ENCODE results near the gene KREMEN2. TPM values are rescaled to one million over a fixed set of nuclear protein-coding genes. Genes with fewer than 3 reads are reported as not detected.

Gene KREMEN2
- total and polyA plus RNA-seq, 9 donors, result 0.18 to 0.57 (median 0.23) TPM; not detected in 5

DNA sequence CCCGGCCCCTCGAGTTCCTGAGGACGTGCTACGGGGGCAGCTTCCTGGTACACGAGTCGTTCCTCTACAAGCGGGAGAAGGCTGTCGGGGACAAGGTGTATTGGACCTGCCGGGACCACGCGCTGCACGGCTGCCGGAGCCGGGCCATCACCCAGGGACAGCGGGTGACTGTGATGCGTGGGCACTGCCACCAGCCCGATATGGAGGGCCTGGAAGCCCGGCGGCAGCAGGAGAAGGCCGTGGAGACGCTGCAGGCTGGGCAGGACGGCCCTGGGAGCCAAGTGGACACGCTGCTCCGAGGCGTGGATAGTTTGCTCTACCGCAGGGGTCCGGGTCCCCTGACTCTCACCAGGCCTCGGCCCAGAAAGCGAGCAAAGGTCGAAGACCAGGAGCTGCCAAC, 30.9 kb upstream of the KREMEN2 start:
- Histone ChIP-seq H3K9me3 (no peaks in the 10 kb centered on the region), H3K4me3 (no peak overlapping the region), H3K27me3 (no peaks in the 10 kb centered on the region), H3K36me3 (no peaks in the 10 kb centered on the region), H3K27ac (no peak overlapping the region), H3K4me1 (ENCODE audit: insufficient read depth) (no peaks in the 10 kb centered on the region)
- TF ChIP-seq, protein P1, sequence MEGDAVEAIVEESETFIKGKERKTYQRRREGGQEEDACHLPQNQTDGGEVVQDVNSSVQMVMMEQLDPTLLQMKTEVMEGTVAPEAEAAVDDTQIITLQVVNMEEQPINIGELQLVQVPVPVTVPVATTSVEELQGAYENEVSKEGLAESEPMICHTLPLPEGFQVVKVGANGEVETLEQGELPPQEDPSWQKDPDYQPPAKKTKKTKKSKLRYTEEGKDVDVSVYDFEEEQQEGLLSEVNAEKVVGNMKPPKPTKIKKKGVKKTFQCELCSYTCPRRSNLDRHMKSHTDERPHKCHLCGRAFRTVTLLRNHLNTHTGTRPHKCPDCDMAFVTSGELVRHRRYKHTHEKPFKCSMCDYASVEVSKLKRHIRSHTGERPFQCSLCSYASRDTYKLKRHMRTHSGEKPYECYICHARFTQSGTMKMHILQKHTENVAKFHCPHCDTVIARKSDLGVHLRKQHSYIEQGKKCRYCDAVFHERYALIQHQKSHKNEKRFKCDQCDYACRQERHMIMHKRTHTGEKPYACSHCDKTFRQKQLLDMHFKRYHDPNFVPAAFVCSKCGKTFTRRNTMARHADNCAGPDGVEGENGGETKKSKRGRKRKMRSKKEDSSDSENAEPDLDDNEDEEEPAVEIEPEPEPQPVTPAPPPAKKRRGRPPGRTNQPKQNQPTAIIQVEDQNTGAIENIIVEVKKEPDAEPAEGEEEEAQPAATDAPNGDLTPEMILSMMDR (IDR thresholded peaks at IDR 0.05), result no peak
- TF ChIP-seq POLR2A (IDR thresholded peaks at IDR 0.05), result no peak
- no peak for TF ChIP-seq EP300 (IDR thresholded peaks at IDR 0.05)
- intact Hi-C loops (cut with DNase I), result loop anchor here in 1 of 4 donors (5.0 kb wide), 1 partner anchor 66 kb away; no protein-coding TSS in a partner anchor
- 89 to 92% (median 92%) methylated on average over 20 to 30 of the region's 30 CpGs for WGBS, 3 donors
- DNase-seq, result no peak

DNA sequence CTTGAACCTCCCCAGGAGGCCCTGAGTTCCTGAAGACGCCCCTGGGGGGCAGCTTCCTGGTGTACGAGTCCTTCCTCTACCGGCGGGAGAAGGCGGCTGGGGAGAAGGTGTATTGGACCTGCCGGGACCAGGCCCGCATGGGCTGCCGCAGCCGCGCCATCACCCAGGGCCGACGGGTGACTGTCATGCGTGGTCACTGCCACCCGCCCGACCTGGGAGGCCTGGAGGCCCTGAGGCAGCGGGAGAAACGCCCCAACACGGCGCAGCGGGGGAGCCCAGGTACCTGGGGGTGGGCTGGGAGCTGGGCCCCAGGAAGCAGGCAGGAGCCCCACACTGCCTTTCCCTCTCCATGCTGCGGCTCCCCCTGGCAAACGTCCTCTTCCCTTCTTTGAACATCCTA, 30.4 kb upstream of the KREMEN2 start:
- Histone ChIP-seq H3K36me3 (no peaks in the 10 kb centered on the region), H3K4me3 (no peak overlapping the region), H3K9me3 (no peaks in the 10 kb centered on the region), H3K4me1 (ENCODE audit: insufficient read depth) (no peaks in the 10 kb centered on the region), H3K27ac (no peak overlapping the region), H3K27me3 (no peaks in the 10 kb centered on the region)
- no peak for DNase-seq
- intact Hi-C loops (cut with DNase I), result loop anchor here in 1 of 4 donors (5.0 kb wide), 1 partner anchor 66 kb away; no protein-coding TSS in a partner anchor
- TF ChIP-seq EP300 (IDR thresholded peaks at IDR 0.05), result no peak
- TF ChIP-seq, protein P1 (IDR thresholded peaks at IDR 0.05), result no peak
- TF ChIP-seq POLR2A (IDR thresholded peaks at IDR 0.05), result no peak
- WGBS, 3 donors, result 87 to 91% (median 90%) methylated on average over 22 of the region's 22 CpGs

DNA sequence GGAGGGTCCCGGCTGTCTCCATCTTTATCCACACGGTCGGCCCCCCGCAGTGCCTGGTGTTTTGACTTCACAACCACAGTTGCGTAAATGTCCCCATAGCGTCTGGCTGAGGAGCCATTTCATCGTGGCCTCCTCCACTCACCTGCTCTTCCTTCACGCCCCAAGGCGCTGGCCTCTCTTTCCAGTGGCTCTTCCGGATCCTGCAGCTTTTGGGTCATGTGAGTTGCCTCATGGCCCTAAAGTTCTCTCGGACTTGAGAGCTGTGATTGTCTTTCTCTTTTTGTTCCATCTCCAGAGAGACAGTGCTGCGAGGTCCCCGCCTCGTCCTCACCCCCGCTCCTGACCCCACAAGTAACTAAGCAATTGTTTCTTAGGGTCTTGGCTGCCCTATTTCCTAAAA, 29.6 kb upstream of the KREMEN2 start:
- H3K27ac ChIP-seq, result no peak overlapping the region
- H3K27me3 ChIP-seq, result no peaks in the 10 kb centered on the region
- DNase-seq, result no peak
- H3K4me3 ChIP-seq, result no peak overlapping the region
- intact Hi-C loops (cut with DNase I), result loop anchor here in 1 of 4 donors (5.0 kb wide), 1 partner anchor 67 kb away; no protein-coding TSS in a partner anchor
- TF ChIP-seq EP300 (IDR thresholded peaks at IDR 0.05) (no peak), POLR2A (IDR thresholded peaks at IDR 0.05) (no peak)
- TF ChIP-seq, protein P1 (IDR thresholded peaks at IDR 0.05), result no peak
- no peaks in the 10 kb centered on the region for H3K4me1 ChIP-seq (ENCODE audit: insufficient read depth)
- H3K9me3 ChIP-seq, result no peaks in the 10 kb centered on the region
- H3K36me3 ChIP-seq, result no peaks in the 10 kb centered on the region
- WGBS, 3 donors, result 86 to 90% (median 86%) methylated on average over 15 of the region's 15 CpGs

DNA sequence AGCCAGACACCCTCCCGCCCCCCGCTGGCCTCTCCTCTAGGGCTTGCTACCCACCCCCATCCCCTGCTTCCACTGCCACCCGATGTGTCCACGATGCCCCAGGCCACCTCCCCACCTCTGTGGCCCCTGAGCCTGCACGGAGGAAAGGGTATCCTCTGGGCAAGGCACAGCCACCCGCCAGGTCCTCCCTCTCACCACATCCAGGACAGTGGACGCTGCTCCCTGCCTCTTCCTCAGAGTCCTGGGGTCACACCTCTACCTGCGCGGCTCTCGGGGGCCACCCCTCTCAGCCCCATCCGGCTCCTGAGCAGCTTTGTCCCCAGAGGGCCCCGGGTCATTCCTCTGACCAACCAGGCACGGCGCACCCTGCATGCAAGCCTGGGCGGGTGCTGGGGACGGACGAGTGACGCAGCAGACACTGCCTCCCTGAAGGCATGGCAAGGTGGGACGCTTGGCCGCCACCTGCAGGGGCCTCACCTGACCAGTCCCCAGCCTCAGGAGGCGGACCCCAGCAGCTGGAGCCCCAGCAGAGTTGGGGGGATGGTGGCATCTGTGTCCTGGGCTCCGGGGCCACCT, 27.6 kb upstream of the KREMEN2 start:
- H3K4me1 ChIP-seq (ENCODE audit: insufficient read depth), result no peaks in the 10 kb centered on the region
- H3K27ac ChIP-seq, result no peak overlapping the region
- TF ChIP-seq EP300 (IDR thresholded peaks at IDR 0.05), result no peak
- TF ChIP-seq POLR2A (IDR thresholded peaks at IDR 0.05), result no peak
- H3K4me3 ChIP-seq, result no peak overlapping the region
- intact Hi-C loops (cut with DNase I), result no loop called here
- H3K36me3 ChIP-seq, result no peaks in the 10 kb centered on the region
- H3K9me3 ChIP-seq, result no peaks in the 10 kb centered on the region
- no peaks in the 10 kb centered on the region for H3K27me3 ChIP-seq
- 88 to 92% (median 89%) methylated on average over 22 of the region's 22 CpGs for WGBS, 3 donors
- DNase-seq, result no peak

DNA sequence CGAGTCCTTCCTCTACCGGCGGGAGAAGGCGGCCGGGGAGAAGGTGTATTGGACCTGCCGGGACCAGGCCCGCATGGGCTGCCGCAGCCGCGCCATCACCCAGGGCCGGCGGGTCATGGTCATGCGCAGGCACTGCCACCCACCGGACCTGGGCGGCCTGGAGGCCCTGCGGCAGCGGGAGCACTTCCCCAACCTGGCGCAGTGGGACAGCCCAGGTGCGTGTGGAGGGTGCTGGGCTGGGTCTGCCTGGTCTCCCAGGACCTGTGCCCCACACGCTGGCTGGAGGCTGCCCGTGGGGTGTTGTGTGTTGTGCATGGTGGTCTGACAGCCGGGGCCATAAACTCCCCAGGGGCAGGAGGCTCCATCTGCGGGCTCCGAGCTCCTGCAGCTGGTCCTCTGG, 26.9 kb upstream of the KREMEN2 start:
- Histone ChIP-seq H3K27ac (no peak overlapping the region), H3K27me3 (no peaks in the 10 kb centered on the region), H3K4me1 (ENCODE audit: insufficient read depth) (no peaks in the 10 kb centered on the region), H3K36me3 (no peaks in the 10 kb centered on the region), H3K4me3 (no peak overlapping the region), H3K9me3 (no peaks in the 10 kb centered on the region)
- intact Hi-C loops (cut with DNase I), result no loop called here
- TF ChIP-seq, protein P1 (IDR thresholded peaks at IDR 0.05), result no peak
- no peak for TF ChIP-seq EP300 (IDR thresholded peaks at IDR 0.05)
- no peak for TF ChIP-seq POLR2A (IDR thresholded peaks at IDR 0.05)
- WGBS, 3 donors, result 88 to 93% (median 90%) methylated on average over 15 to 24 of the region's 24 CpGs
- no peak for DNase-seq

Measured in ovary (tissue), 9 donors.